Kidney capillary endothelial cell (primary cell): ENCODE data around the gene TCP11X1.
"Not testable (repeated sequence)": the region's sequence is repeated elsewhere in the genome, so short reads cannot be mapped to it uniquely, and the experiment has no call there.

Experiments
- DNase-seq: peaks from one replicate; pipeline ENCODE4 v3.0.0-alpha.2; 2018; ENCODE audit warnings: low spot score

TCP11X1 gene

GRCh38 chrX:102214986-102215385 lies at the start of gene TCP11X1:
Gene TCP11X1, plus strand, starts transcription at chrX:102215301.
- not testable (repeated sequence) for DNase-seq

- DNase-seq: no peak
Observed at GRCh38 chrX:102185967-102186720, 29.0 kb upstream of the TCP11X1 start.

GRCh38 chrX:102207940-102208339 lies 7.2 kb upstream of the TCP11X1 start:
- DNase-seq: not testable (repeated sequence)

GRCh38 chrX:102216497-102216896 lies 1.4 kb downstream of the TCP11X1 start:
- DNase-seq: not testable (repeated sequence)

GRCh38 chrX:102235678-102236077 lies 20.6 kb downstream of the TCP11X1 start:
- not testable (repeated sequence) for DNase-seq

GRCh38 chrX:102240265-102240664 lies 25.2 kb downstream of the TCP11X1 start:
- not testable (repeated sequence) for DNase-seq

- not testable (repeated sequence) for DNase-seq
Observed at GRCh38 chrX:102246893-102247292, 31.8 kb downstream of the TCP11X1 start, which contains the start of gene NXF2. Gene NXF2, plus strand, starts transcription at chrX:102247167. Its CDS starts 59,912 bp downstream, at chrX:102307079.

- not testable (repeated sequence) for DNase-seq
Observed at GRCh38 chrX:102272231-102272630, 57.1 kb downstream of the TCP11X1 start.
